Fibroblast of the conjunctiva (primary cell): ENCODE results near the gene SGPP1.
"Not testable (repeated sequence)": the region's sequence is repeated elsewhere in the genome, so short reads cannot be mapped to it uniquely, and the experiment has no call there.

Experiments
- DNase-seq: peaks from one replicate; pipeline ENCODE4 v3.0.0-alpha.2; 2010; ENCODE audit warnings: low read depth

The SGPP1 gene

GRCh38 chr14:63638493-63638892 lies 89.4 kb downstream of the SGPP1 start:
- no peak for DNase-seq

GRCh38 chr14:63636094-63636635 lies 91.7 kb downstream of the SGPP1 start:
- not testable (repeated sequence) for DNase-seq
